ENCODE measurements around the gene LAMB3. TPM values are rescaled to one million over a fixed set of nuclear protein-coding genes. Genes with fewer than 3 reads are reported as not detected.

The LAMB3 gene
- total RNA-seq, 4 donors from 2014 or later: 47.2 to 147 (median 126) TPM

GRCh38 chr1:209616366-209617046 is 35.7 kb downstream of the LAMB3 start:
- in situ Hi-C loops (cut with MboI; ENCODE audit: low pct_ligation_motif_present in 1 of 4, low pct_unique_long_range_greater_than_20kb in 1 of 4, low sequenced_read_pairs in 3 of 4): no loop called here
- 96 to 100% methylated on average over 3 to 5 of the region's 5 CpGs for WGBS, 2 donors (ENCODE audit: low coverage in 1 of 2)

GRCh38 chr1:209614906-209615305 is 37.3 kb downstream of the LAMB3 start:
- no peaks in the 10 kb centered on the region for H3K27me3 ChIP-seq
- peaks cover 0 to 4% (median 3%) of the 10 kb centered on the region in 4 donors for H3K4me1 ChIP-seq
- WGBS, 2 donors (ENCODE audit: low coverage in 1 of 2): 88 to 100% methylated on average over 1 to 5 of the region's 5 CpGs
- in situ Hi-C loops (cut with MboI; ENCODE audit: low pct_ligation_motif_present in 1 of 4, low pct_unique_long_range_greater_than_20kb in 1 of 4, low sequenced_read_pairs in 3 of 4) (no loop called here), intact Hi-C loops (cut with DNase I; ENCODE audit: low total_unique reads) (no loop called here)
- DNase-seq: no peak
- no peaks in the 10 kb centered on the region for H3K9me3 ChIP-seq
- H3K36me3 ChIP-seq: no peaks in the 10 kb centered on the region
- H3K4me3 ChIP-seq: no peak overlapping the region
- H3K27ac ChIP-seq: no peak overlapping the region
- TF ChIP-seq POLR2AphosphoS5 (IDR thresholded peaks at IDR 0.05) (no peak), CTCF (IDR thresholded peaks at IDR 0.05) (no peak), EP300 (IDR thresholded peaks at IDR 0.05; ENCODE audit: low read depth) (no peak)

More at GRCh38 chr1:209616366-209617046, 35.7 kb downstream of the LAMB3 start:
- Histone ChIP-seq H3K9me3 (no peaks in the 10 kb centered on the region), H3K27ac (no peak overlapping the region), H3K27me3 (no peaks in the 10 kb centered on the region), H3K4me3 (no peak overlapping the region), H3K36me3 (no peaks in the 10 kb centered on the region), H3K4me1 (peaks cover 6 to 19% (median 17%) of the 10 kb centered on the region in 4 donors)
- no peak for TF ChIP-seq POLR2A (IDR thresholded peaks at IDR 0.05)
- no peak for TF ChIP-seq POLR2AphosphoS5 (IDR thresholded peaks at IDR 0.05)
- no peak for TF ChIP-seq EP300 (IDR thresholded peaks at IDR 0.05; ENCODE audit: low read depth)
- TF ChIP-seq CTCF (IDR thresholded peaks at IDR 0.05): no peak
- DNase-seq: no peak
- intact Hi-C loops (cut with DNase I; ENCODE audit: low total_unique reads): no loop called here

- no peak for DNase-seq
- no peaks in the 10 kb centered on the region for H3K9me3 ChIP-seq
- H3K4me1 ChIP-seq: peaks cover 0 to 4% (median 2%) of the 10 kb centered on the region in 4 donors
- 82 to 100% methylated on average over 1 to 5 of the region's 5 CpGs for WGBS, 2 donors (ENCODE audit: low coverage in 1 of 2)
- TF ChIP-seq CTCF (IDR thresholded peaks at IDR 0.05): no peak
- no peak for TF ChIP-seq POLR2AphosphoS5 (IDR thresholded peaks at IDR 0.05)
- no peak for TF ChIP-seq POLR2A (IDR thresholded peaks at IDR 0.05)
- H3K4me3 ChIP-seq: no peak overlapping the region
- in situ Hi-C loops (cut with MboI; ENCODE audit: low pct_ligation_motif_present in 1 of 4, low pct_unique_long_range_greater_than_20kb in 1 of 4, low sequenced_read_pairs in 3 of 4): no loop called here
- H3K27ac ChIP-seq: no peak overlapping the region
- intact Hi-C loops (cut with DNase I; ENCODE audit: low total_unique reads): no loop called here
- H3K27me3 ChIP-seq: no peaks in the 10 kb centered on the region
- no peaks in the 10 kb centered on the region for H3K36me3 ChIP-seq
These were observed 38.1 kb downstream of the LAMB3 start for GRCh38 chr1:209614151-209614420.

- peaks cover 0 to 1% (median 0%) of the 10 kb centered on the region in 4 donors for H3K4me1 ChIP-seq
- H3K27ac ChIP-seq: no peak overlapping the region
- H3K27me3 ChIP-seq: no peaks in the 10 kb centered on the region
- WGBS, 2 donors (ENCODE audit: low coverage in 1 of 2): 60 to 67% methylated on average over 2 to 4 of the region's 4 CpGs
- TF ChIP-seq EP300 (IDR thresholded peaks at IDR 0.05; ENCODE audit: low read depth) (no peak), POLR2A (IDR thresholded peaks at IDR 0.05) (no peak), POLR2AphosphoS5 (IDR thresholded peaks at IDR 0.05) (no peak), CTCF (IDR thresholded peaks at IDR 0.05) (no peak)
- no peak for DNase-seq
- H3K4me3 ChIP-seq: no peak overlapping the region
- no peaks in the 10 kb centered on the region for H3K9me3 ChIP-seq
- H3K36me3 ChIP-seq: no peaks in the 10 kb centered on the region
- intact Hi-C loops (cut with DNase I; ENCODE audit: low total_unique reads): no loop called here
- in situ Hi-C loops (cut with MboI; ENCODE audit: low pct_ligation_motif_present in 1 of 4, low pct_unique_long_range_greater_than_20kb in 1 of 4, low sequenced_read_pairs in 3 of 4): no loop called here
These were observed 38.6 kb downstream of the LAMB3 start for GRCh38 chr1:209613400-209614150.

All from transverse colon (tissue), 4 donors.